ENCODE results near the gene AIF1L. TPM values are rescaled to one million over a fixed set of nuclear protein-coding genes. Genes with fewer than 3 reads are reported as not detected.

The AIF1L gene
- polyA plus RNA-seq, 1 experiment: 0.05 TPM

DNA sequence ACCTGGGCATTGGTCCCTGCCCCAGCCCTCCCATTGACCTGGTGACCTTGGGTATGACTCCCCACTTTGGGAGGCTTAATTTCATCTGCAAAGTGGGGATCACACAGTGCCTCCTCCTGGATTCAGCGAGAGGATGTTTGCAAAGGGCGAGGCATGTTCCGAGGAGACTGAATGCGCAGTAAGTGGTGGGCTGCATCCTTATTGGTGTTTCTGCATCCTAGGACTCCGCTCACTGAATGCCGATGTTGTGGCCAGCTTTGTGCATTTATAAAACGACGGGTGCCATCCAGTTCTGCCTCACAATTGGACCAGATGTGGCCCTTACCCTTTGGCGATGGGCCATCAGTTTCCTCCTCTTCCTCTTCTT lies 23.5 kb upstream of the AIF1L start:
- no peaks in the 10 kb centered on the region for H3K36me3 ChIP-seq (ENCODE audit: control insufficient read depth, insufficient read depth, low read length)
- no peak overlapping the region for H3K4me3 ChIP-seq (ENCODE audit: low read depth, low read length)
- POLR2A ChIA-PET: interaction anchor here (0.6 kb wide), 1 partner anchor 611 kb away, joined by 5 read pairs; no protein-coding TSS in a partner anchor
- CTCF ChIA-PET: interaction anchor here (1.0 kb wide), 1 partner anchor 17 kb away, joined by 3 read pairs; no protein-coding TSS in a partner anchor
- no peak for TF ChIP-seq CTCF (IDR thresholded peaks at IDR 0.05; ENCODE audit: insufficient read depth, low read depth, low read length)
- H3K27me3 ChIP-seq (ENCODE audit: control insufficient read depth, insufficient read depth, low read length): peaks cover 4% of the 10 kb centered on the region
- DNase-seq (ENCODE audit: low read depth): no peak

GRCh38 chr9:131076347-131077195 lies 19.8 kb upstream of the AIF1L start:
- Histone ChIP-seq H3K36me3 (ENCODE audit: control insufficient read depth, insufficient read depth, low read length) (no peaks in the 10 kb centered on the region), H3K27me3 (ENCODE audit: control insufficient read depth, insufficient read depth, low read length) (peaks cover 6% of the 10 kb centered on the region), H3K4me3 (ENCODE audit: low read depth, low read length) (no peak overlapping the region)
- POLR2A ChIA-PET: no interaction called here
- DNase-seq (ENCODE audit: low read depth): no peak
- CTCF ChIA-PET: interaction anchor here (0.8 to 1.9 kb wide), 2 partner anchors 19 to 30 kb away, joined by 3 to 5 read pairs; no protein-coding TSS in a partner anchor
- TF ChIP-seq CTCF (IDR thresholded peaks at IDR 0.05; ENCODE audit: insufficient read depth, low read depth, low read length): no peak

DNA sequence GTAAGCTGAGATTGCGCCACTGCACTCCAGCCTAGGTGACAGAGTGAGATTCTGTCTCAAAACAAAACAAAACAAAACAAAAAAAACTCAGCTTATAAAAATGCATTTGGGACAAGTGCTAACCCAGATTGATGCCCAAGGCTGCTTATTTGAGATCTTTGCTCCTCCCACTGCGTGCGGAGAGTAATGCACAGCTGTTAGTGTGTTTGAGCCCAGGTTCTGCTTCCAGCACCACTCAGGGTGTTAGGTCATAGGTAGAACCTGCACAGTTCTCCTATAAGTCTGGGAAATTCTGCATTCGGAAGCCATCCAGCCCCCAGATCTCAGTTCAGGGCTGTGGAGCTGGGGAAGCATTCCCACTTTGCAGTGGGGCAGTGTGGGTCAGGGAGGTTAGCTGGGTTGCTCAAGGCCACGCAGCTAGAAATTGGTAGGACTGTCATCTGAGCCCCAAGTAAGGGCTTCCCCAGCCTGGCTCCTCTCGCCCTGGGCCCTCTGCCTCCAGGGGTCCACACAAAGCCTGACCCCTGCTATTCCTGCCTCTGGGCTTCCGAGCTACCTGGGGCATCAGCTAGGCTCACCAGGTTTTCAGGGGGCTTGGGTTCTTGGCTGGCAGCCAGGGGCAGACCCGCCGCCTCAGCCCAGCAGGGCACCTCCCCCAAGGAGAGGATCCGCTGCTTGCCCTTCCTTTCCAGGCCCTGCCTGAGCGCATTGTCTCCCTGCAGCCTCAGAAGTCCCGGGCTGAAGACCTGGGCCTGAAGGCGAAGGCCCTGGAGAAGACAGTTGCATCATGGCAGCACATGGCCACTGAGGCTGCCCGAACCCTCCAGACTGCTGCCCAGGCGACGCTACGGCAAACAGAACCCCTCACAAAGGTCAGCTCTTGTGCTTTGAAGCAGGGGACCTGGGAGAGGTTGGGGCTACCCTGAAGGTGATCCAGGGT lies 17.6 kb upstream of the AIF1L start:
- Histone ChIP-seq H3K36me3 (ENCODE audit: control insufficient read depth, insufficient read depth, low read length) (no peaks in the 10 kb centered on the region), H3K27me3 (ENCODE audit: control insufficient read depth, insufficient read depth, low read length) (peaks cover 7% of the 10 kb centered on the region), H3K4me3 (ENCODE audit: low read depth, low read length) (no peak overlapping the region)
- ChIA-PET POLR2A (no interaction called here), CTCF (interaction anchor here (1.1 to 1.9 kb wide), 4 partner anchors 21 to 80 kb away, joined by 3 to 5 read pairs (median 3); no protein-coding TSS in a partner anchor)
- DNase-seq (ENCODE audit: low read depth): no peak
- TF ChIP-seq CTCF (IDR thresholded peaks at IDR 0.05; ENCODE audit: insufficient read depth, low read depth, low read length): no peak

DNA sequence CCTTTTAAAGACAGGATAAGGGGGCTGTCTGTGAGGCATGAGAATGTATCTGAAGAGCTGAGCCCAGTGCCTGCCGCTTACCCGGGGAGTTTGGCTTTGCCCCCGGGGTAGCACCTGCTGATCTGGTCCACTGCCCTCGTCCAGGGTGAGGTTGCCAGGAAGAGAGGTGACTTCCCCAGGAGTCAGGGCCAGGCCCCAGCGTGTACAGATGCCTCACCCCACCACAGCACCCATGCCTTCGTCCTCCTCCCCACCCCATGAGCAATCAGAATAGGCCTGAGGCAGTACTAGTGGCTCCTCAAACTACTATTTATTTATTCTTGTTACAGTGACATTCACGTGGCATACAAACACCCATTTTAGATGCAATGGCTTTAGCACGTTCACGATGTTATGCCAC lies 15.7 kb upstream of the AIF1L start:
- POLR2A ChIA-PET: no interaction called here
- Histone ChIP-seq H3K4me3 (ENCODE audit: low read depth, low read length) (no peak overlapping the region), H3K36me3 (ENCODE audit: control insufficient read depth, insufficient read depth, low read length) (no peaks in the 10 kb centered on the region), H3K27me3 (ENCODE audit: control insufficient read depth, insufficient read depth, low read length) (peaks cover 7% of the 10 kb centered on the region)
- CTCF ChIA-PET: interaction anchor here (1.5 kb wide), 1 partner anchor 23 kb away, joined by 5 read pairs; no protein-coding TSS in a partner anchor
- no peak for TF ChIP-seq CTCF (IDR thresholded peaks at IDR 0.05; ENCODE audit: insufficient read depth, low read depth, low read length)
- DNase-seq (ENCODE audit: low read depth): no peak

- Histone ChIP-seq H3K36me3 (ENCODE audit: control insufficient read depth, insufficient read depth, low read length) (no peaks in the 10 kb centered on the region), H3K27me3 (ENCODE audit: control insufficient read depth, insufficient read depth, low read length) (peaks cover 7% of the 10 kb centered on the region), H3K4me3 (ENCODE audit: low read depth, low read length) (no peak overlapping the region)
- DNase-seq (ENCODE audit: low read depth): no peak
- POLR2A ChIA-PET: no interaction called here
- TF ChIP-seq CTCF (IDR thresholded peaks at IDR 0.05; ENCODE audit: insufficient read depth, low read depth, low read length): no peak
- CTCF ChIA-PET: interaction anchor here (1.5 kb wide), 1 partner anchor 24 kb away, joined by 5 read pairs; no protein-coding TSS in a partner anchor
These were observed 14.5 kb upstream of the AIF1L start for GRCh38 chr9:131081868-131082267.
